Measurements from ENCODE around the gene SOX6. TPM values are rescaled to one million over a fixed set of nuclear protein-coding genes. Genes with fewer than 3 reads are reported as not detected.
"Not testable (repeated sequence)": the region's sequence is repeated elsewhere in the genome, so short reads cannot be mapped to it uniquely, and the experiment has no call there.

The SOX6 gene
- total RNA-seq, 2 experiments from 2014 or later, result 0.13 TPM; not detected in 1

DNA sequence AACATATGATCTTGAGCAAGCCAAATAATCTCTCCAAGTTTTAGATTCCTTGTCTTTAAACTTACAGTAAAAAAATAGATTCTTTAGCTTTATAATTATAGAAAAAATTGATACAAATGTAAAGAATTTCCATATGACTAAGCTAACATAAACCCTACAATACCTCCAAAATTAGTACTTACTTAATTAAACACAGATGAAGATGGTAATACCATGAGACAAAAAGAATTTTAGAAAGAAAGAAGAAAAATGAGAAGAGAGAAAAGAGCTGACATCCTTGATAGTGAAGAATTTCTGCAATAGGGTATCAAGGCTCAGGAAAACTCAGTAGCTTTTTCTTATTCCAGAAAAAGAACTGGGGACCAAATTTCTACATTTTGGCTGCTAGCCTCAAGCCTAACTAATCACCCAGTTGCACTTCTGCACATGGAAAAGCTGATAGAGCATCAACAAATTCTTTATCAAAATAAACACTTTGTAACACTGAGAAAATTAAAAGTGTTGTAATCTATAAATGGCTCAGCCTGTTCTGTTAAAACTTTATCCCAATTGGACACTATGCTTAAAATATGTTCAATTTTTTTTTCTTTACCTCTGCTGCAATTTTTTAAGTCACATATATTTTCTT is 24.7 kb upstream of the SOX6 start:
- no peaks in the 10 kb centered on the region for H3K9me2 ChIP-seq (ENCODE audit: insufficient read depth, low read length)
- no peak overlapping the region for H3K4me2 ChIP-seq (ENCODE audit: low read length)
- POLR2A ChIA-PET, result no interaction called here
- intact Hi-C loops (cut with micrococcal nuclease; ENCODE audit: unreplicated experiment), result no loop called here
- TF ChIP-seq, protein P1, sequence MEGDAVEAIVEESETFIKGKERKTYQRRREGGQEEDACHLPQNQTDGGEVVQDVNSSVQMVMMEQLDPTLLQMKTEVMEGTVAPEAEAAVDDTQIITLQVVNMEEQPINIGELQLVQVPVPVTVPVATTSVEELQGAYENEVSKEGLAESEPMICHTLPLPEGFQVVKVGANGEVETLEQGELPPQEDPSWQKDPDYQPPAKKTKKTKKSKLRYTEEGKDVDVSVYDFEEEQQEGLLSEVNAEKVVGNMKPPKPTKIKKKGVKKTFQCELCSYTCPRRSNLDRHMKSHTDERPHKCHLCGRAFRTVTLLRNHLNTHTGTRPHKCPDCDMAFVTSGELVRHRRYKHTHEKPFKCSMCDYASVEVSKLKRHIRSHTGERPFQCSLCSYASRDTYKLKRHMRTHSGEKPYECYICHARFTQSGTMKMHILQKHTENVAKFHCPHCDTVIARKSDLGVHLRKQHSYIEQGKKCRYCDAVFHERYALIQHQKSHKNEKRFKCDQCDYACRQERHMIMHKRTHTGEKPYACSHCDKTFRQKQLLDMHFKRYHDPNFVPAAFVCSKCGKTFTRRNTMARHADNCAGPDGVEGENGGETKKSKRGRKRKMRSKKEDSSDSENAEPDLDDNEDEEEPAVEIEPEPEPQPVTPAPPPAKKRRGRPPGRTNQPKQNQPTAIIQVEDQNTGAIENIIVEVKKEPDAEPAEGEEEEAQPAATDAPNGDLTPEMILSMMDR (conservative IDR thresholded peaks at IDR 0.05; ENCODE audit: low read length), result no peak
- TF ChIP-seq EZH2phosphoT487 (IDR thresholded peaks at IDR 0.05; ENCODE audit: borderline replicate concordance, low read depth, low read length), result no peak
- H3K27ac ChIP-seq (ENCODE audit: low read depth, low read length, poor library complexity, severe bottlenecking), result no peak overlapping the region
- H3K9me3 ChIP-seq (ENCODE audit: low read length), result no peaks in the 10 kb centered on the region
- no TSS peak for BruUV-seq (replicated peaks)
- H3K79me2 ChIP-seq (ENCODE audit: insufficient read depth, low read depth, low read length), result no peaks in the 10 kb centered on the region
- H2AFZ ChIP-seq (ENCODE audit: low read length), result no peak overlapping the region
- H4K20me1 ChIP-seq (ENCODE audit: insufficient read depth, low read length), result no peaks in the 10 kb centered on the region
- H3K36me3 ChIP-seq (ENCODE audit: insufficient read depth, low read length), result no peaks in the 10 kb centered on the region
- no peak overlapping the region for H3K4me3 ChIP-seq (ENCODE audit: low read depth, low read length, poor library complexity, severe bottlenecking)
- H3K4me1 ChIP-seq (ENCODE audit: insufficient read depth, low read length, poor library complexity, severe bottlenecking), result no peaks in the 10 kb centered on the region
- no peak for DNase-seq (ENCODE audit: low spot score)
- CTCF ChIA-PET (ENCODE audit: unreplicated experiment), result no interaction called here

DNA sequence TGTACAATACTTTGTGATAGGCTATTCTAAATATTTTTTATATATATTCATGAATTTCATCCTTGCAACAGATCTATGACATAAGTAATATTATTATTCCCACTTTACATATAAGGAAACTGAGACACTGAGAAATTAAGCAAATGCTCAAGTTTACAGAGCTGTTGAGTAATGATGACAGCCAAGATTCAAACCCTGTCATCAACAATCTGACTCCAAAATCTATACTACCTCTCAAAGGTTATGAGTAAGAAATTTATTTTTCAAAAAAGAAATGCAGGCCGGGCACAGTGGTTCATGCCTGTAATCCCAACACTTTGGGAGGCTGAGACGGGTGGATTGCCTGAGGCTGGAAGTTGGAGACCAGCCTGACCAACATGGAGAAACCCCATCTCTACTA is 22.6 kb upstream of the SOX6 start:
- H3K36me3 ChIP-seq (ENCODE audit: insufficient read depth, low read length), result no peaks in the 10 kb centered on the region
- DNase-seq (ENCODE audit: low spot score), result no peak
- no peak overlapping the region for H3K4me2 ChIP-seq (ENCODE audit: low read length)
- intact Hi-C loops (cut with micrococcal nuclease; ENCODE audit: unreplicated experiment), result no loop called here
- BruUV-seq (replicated peaks), result no TSS peak
- H3K9me3 ChIP-seq (ENCODE audit: low read length), result no peaks in the 10 kb centered on the region
- no peaks in the 10 kb centered on the region for H4K20me1 ChIP-seq (ENCODE audit: insufficient read depth, low read length)
- ChIA-PET CTCF (ENCODE audit: unreplicated experiment) (no interaction called here), POLR2A (no interaction called here)
- no peaks in the 10 kb centered on the region for H3K9me2 ChIP-seq (ENCODE audit: insufficient read depth, low read length)
- TF ChIP-seq EZH2phosphoT487 (IDR thresholded peaks at IDR 0.05; ENCODE audit: borderline replicate concordance, low read depth, low read length), result no peak
- TF ChIP-seq, protein P1 (conservative IDR thresholded peaks at IDR 0.05; ENCODE audit: low read length), result no peak
- no peak overlapping the region for H3K27ac ChIP-seq (ENCODE audit: low read depth, low read length, poor library complexity, severe bottlenecking)
- no peaks in the 10 kb centered on the region for H3K4me1 ChIP-seq (ENCODE audit: insufficient read depth, low read length, poor library complexity, severe bottlenecking)
- H3K79me2 ChIP-seq (ENCODE audit: insufficient read depth, low read depth, low read length), result no peaks in the 10 kb centered on the region
- no peak overlapping the region for H2AFZ ChIP-seq (ENCODE audit: low read length)
- no peak overlapping the region for H3K4me3 ChIP-seq (ENCODE audit: low read depth, low read length, poor library complexity, severe bottlenecking)

DNA sequence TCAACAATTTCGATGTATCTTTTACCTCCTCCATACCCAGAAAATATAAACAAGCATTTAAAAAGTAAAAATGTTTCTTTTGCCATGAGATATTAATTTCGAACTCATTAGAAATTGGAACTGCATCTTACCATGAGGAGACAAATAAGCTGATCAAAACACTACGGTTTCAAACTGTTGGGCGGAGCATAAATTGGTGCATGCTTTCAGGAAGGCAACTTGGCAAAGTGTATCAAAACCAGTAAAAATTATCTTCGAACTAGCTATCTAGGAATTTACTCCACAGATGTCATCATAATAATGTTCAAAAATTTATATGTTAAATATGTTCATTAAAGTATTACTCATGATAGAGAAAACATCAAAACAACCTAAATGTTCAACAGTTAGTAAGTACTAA is 21.4 kb upstream of the SOX6 start:
- no peaks in the 10 kb centered on the region for H4K20me1 ChIP-seq (ENCODE audit: insufficient read depth, low read length)
- intact Hi-C loops (cut with micrococcal nuclease; ENCODE audit: unreplicated experiment), result no loop called here
- no peak for DNase-seq (ENCODE audit: low spot score)
- no peaks in the 10 kb centered on the region for H3K9me2 ChIP-seq (ENCODE audit: insufficient read depth, low read length)
- ChIA-PET POLR2A (no interaction called here), CTCF (ENCODE audit: unreplicated experiment) (no interaction called here)
- no peak overlapping the region for H3K4me2 ChIP-seq (ENCODE audit: low read length)
- H3K9me3 ChIP-seq (ENCODE audit: low read length), result no peaks in the 10 kb centered on the region
- no peaks in the 10 kb centered on the region for H3K79me2 ChIP-seq (ENCODE audit: insufficient read depth, low read depth, low read length)
- H3K36me3 ChIP-seq (ENCODE audit: insufficient read depth, low read length), result no peaks in the 10 kb centered on the region
- no TSS peak for BruUV-seq (replicated peaks)
- no peak overlapping the region for H3K4me3 ChIP-seq (ENCODE audit: low read depth, low read length, poor library complexity, severe bottlenecking)
- no peak for TF ChIP-seq EZH2phosphoT487 (IDR thresholded peaks at IDR 0.05; ENCODE audit: borderline replicate concordance, low read depth, low read length)
- no peak overlapping the region for H2AFZ ChIP-seq (ENCODE audit: low read length)
- no peaks in the 10 kb centered on the region for H3K4me1 ChIP-seq (ENCODE audit: insufficient read depth, low read length, poor library complexity, severe bottlenecking)
- no peak overlapping the region for H3K27ac ChIP-seq (ENCODE audit: low read depth, low read length, poor library complexity, severe bottlenecking)

DNA sequence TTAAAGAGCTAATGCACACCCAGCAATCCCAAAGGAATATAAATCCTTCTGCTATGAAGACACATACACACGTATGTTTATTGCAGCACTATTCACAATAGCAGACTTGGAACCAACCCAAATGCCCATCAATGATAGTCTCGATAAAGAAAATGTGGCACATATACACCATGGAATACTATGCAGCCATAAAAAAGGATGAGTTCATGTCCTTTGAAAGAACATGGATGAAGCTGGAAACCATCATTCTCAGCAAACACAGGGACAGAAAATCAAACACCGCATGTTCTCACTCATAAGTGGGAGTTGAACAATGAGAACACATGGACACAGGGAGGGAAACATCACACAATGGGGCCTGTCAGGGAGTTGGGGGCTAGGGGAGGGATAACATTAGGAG is 19.3 kb upstream of the SOX6 start:
- H3K9me2 ChIP-seq (ENCODE audit: insufficient read depth, low read length); H4K20me1 ChIP-seq (ENCODE audit: insufficient read depth, low read length); H3K4me3 ChIP-seq (ENCODE audit: low read depth, low read length, poor library complexity, severe bottlenecking); H3K36me3 ChIP-seq (ENCODE audit: insufficient read depth, low read length); CTCF ChIA-PET (ENCODE audit: unreplicated experiment); H2AFZ ChIP-seq (ENCODE audit: low read length); H3K4me2 ChIP-seq (ENCODE audit: low read length); H3K4me1 ChIP-seq (ENCODE audit: insufficient read depth, low read length, poor library complexity, severe bottlenecking); BruUV-seq (replicated peaks); H3K27ac ChIP-seq (ENCODE audit: low read depth, low read length, poor library complexity, severe bottlenecking); intact Hi-C loops (cut with micrococcal nuclease; ENCODE audit: unreplicated experiment); DNase-seq (ENCODE audit: low spot score); POLR2A ChIA-PET; H3K9me3 ChIP-seq (ENCODE audit: low read length); H3K79me2 ChIP-seq (ENCODE audit: insufficient read depth, low read depth, low read length): not testable (repeated sequence)

All from OCI-LY7 (cell line).